Thymus (tissue), 11 donors: ENCODE data around the gene GTF2A1. TPM values are rescaled to one million over a fixed set of nuclear protein-coding genes. Genes with fewer than 3 reads are reported as not detected.
"Not testable (repeated sequence)": the region's sequence is repeated elsewhere in the genome, so short reads cannot be mapped to it uniquely, and the experiment has no call there.

ENCODE experiments used
- DNase-seq, 9 donors: peaks; one replicate each; pipeline ENCODE4 v3.0.0-alpha.2; 2013; ENCODE audit warnings: low spot score in 9 of 9, low read depth in 6 of 9, missing footprints in 1 of 9
- H3K27ac ChIP-seq, 2 donors: one replicate each; pipeline ENCODE4 v1.5.1; 2013; ENCODE audit warnings: control low read depth in 1 of 2, low read depth in 1 of 2, low read length in 1 of 2, mild to moderate bottlenecking in 1 of 2, moderate library complexity in 1 of 2
- H3K27me3 ChIP-seq, 2 donors: one replicate each; pipeline ENCODE4 v1.5.1; 2013; ENCODE audit warnings: low read length in 1 of 2; ENCODE audit not compliant: control insufficient read depth in 2 of 2, insufficient read depth in 1 of 2
- H3K36me3 ChIP-seq, 2 donors: one replicate each; pipeline ENCODE4 v1.5.1; 2013; ENCODE audit warnings: low read length in 1 of 2, mild to moderate bottlenecking in 1 of 2, moderate library complexity in 1 of 2; ENCODE audit not compliant: control insufficient read depth in 2 of 2, insufficient read depth in 2 of 2
- H3K4me1 ChIP-seq, 2 donors: one replicate each; pipeline ENCODE4 v1.5.1; 2013; ENCODE audit warnings: low read length in 2 of 2; ENCODE audit not compliant: control insufficient read depth in 2 of 2, insufficient read depth in 2 of 2
- H3K4me3 ChIP-seq, 2 donors: one replicate each; pipeline ENCODE4 v1.5.1; 2013; ENCODE audit warnings: low read length in 2 of 2, control low read depth in 1 of 2, mild to moderate bottlenecking in 1 of 2
- H3K9me3 ChIP-seq, 2 donors: one replicate each; pipeline ENCODE4 v1.5.1; 2013; ENCODE audit warnings: low read length in 1 of 2, mild to moderate bottlenecking in 1 of 2; ENCODE audit not compliant: control insufficient read depth in 2 of 2, insufficient read depth in 1 of 2
- WGBS: extraction: QIAGEN DNeasy Blood & Tissue Kit; methylation state at CpG from one replicate; pipeline ENCODE4 v1.1.7; 2013; 5-methylcytosine and 5-hydroxymethylcytosine counted together
- polyA plus RNA-seq: library from polyadenylated mRNA; stranded (reverse); fragments of 200-250 nt; gene quantifications from one replicate; pipeline ENCODE4 v1.2.3, GENCODE V29; 2013
- total RNA-seq: library from RNA; stranded (reverse); fragments of 120-200 nt; gene quantifications from one replicate; pipeline ENCODE4 v1.2.4, GENCODE V29; 2013
- donor health status: healthy.

The GTF2A1 gene
- total and polyA plus RNA-seq, 2 donors, result 14.1 to 21.3 TPM

DNA sequence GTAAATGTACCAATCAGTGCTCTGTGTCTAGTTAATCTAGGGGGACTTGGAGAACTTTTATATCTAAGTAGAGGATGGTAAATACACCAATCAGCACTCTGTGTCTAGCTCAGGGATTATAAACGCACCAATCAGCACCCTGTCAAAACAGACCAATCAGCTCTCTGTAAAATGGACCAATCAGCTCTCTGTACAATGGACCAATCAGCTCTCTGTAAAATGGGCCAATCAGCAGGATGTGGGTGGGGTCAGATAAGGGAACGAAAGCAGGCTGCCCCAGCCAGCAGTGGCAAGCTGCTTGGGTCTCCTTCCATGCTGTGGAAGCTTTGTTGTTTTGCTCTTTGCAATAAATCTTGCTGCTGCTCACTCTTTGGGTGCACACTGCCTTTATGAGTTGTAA is 16.1 kb upstream of the GTF2A1 start:
- WGBS, result 94% methylated on average over 2 of the region's 2 CpGs
- not testable (repeated sequence) for H3K27ac ChIP-seq, H3K9me3 ChIP-seq, DNase-seq, H3K36me3 ChIP-seq, H3K4me3 ChIP-seq, H3K27me3 ChIP-seq, H3K4me1 ChIP-seq

DNA sequence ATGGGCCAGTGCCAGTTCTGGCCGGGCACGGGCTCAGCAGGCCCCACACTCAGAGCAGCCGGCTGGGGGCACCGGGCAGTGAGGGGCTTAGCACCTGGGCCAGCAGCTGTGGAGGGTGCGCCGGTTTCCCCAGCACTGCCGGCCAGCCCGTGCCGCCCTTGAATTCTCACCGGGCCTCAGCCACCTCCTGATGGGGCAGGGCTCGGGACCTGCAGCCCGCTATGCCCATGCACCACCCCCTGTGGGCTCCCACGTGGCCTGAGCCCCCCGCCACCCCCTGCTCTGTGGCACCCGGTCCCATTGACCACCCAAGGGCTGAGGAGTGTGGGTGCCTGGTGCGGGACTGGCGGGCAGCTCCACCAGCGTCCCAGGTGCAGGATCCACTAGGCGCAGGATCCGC is 15.4 kb upstream of the GTF2A1 start:
- WGBS, result 99% methylated on average over 20 of the region's 20 CpGs
- no peaks in the 10 kb centered on the region for H3K27me3 ChIP-seq
- no peak for DNase-seq
- no peak overlapping the region for H3K27ac ChIP-seq
- H3K36me3 ChIP-seq, result no peaks in the 10 kb centered on the region
- H3K9me3 ChIP-seq, result peaks cover 0 to 6% of the 10 kb centered on the region in 2 donors
- no peaks in the 10 kb centered on the region for H3K4me1 ChIP-seq
- H3K4me3 ChIP-seq, result no peak overlapping the region

DNA sequence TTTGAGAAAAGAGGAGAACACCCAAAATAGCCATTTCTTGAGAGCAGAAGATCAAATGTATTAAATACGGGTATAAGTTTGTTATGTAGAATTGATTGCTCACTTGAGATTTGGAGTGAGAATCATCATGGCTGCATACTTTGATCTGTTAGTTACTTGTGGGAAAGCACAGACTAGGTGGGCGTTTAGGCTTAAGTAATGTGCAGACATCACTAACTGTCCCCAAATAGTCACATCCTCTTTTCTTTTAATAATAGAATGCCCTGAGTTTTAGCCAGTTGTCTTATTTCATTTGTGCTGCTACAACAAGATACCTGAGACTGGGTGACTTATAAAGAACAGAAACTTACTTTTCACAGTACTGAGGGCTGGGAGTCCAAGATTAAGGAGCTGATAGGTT is 14.3 kb upstream of the GTF2A1 start:
- Histone ChIP-seq H3K36me3 (no peaks in the 10 kb centered on the region), H3K4me1 (no peaks in the 10 kb centered on the region), H3K4me3 (no peak overlapping the region), H3K9me3 (peaks cover 0 to 6% of the 10 kb centered on the region in 2 donors), H3K27ac (no peak overlapping the region), H3K27me3 (no peaks in the 10 kb centered on the region)
- 84% methylated on average over 2 of the region's 2 CpGs for WGBS
- DNase-seq, result no peak

DNA sequence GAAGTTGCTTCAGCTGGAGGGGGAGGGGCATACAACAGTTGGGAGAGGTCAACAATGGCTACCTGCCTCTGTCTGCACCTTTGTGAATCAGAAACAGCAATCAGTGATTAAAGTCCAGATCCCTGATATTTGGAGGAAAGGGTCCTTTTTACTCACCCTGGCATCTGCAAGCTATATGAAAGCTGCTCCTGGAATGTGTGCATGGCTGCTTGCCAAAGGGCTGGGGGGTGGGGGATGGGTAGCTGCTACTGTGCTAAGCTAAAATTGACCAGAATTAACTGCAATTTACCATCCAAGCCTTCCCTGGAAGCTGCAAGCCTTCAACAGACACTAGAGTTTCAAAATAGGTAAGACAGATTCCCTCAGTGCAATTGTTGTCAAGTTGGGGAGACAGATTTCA is 13.5 kb upstream of the GTF2A1 start:
- H3K9me3 ChIP-seq, result peaks cover 0 to 6% of the 10 kb centered on the region in 2 donors
- no peaks in the 10 kb centered on the region for H3K27me3 ChIP-seq
- no peaks in the 10 kb centered on the region for H3K4me1 ChIP-seq
- H3K27ac ChIP-seq, result no peak overlapping the region
- DNase-seq, result no peak
- H3K4me3 ChIP-seq, result no peak overlapping the region
- H3K36me3 ChIP-seq, result no peaks in the 10 kb centered on the region

GRCh38 chr14:81233615-81234014 is 12.9 kb upstream of the GTF2A1 start:
- Histone ChIP-seq H3K9me3 (peaks cover 0 to 6% of the 10 kb centered on the region in 2 donors), H3K27ac (no peak overlapping the region), H3K4me1 (no peaks in the 10 kb centered on the region), H3K4me3 (no peak overlapping the region), H3K27me3 (no peaks in the 10 kb centered on the region), H3K36me3 (no peaks in the 10 kb centered on the region)
- no peak for DNase-seq
- 98% methylated on average over 1 of the region's 1 CpG for WGBS

DNA sequence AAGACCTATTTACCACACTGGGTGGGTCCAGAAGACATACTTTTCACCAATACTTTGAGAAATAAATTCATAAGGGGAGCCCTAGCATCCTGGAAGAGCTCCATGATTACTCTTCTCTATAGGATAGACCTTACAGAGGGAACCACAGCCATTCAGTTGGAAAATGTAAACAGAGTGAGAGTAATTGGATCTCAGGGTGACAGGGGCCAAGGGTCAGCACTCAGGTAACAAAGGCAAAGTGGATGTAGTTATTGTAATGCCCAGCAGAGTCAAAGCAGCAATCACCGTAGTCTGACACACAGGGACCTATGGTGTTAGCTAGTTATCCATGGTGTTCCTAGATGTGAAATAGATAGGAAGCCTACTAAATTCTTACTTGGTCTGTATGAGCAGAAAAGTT is 10.8 kb upstream of the GTF2A1 start:
- Histone ChIP-seq H3K27ac (no peak overlapping the region), H3K4me3 (no peak overlapping the region), H3K4me1 (no peaks in the 10 kb centered on the region), H3K9me3 (peaks cover 0 to 6% of the 10 kb centered on the region in 2 donors), H3K36me3 (no peaks in the 10 kb centered on the region), H3K27me3 (no peaks in the 10 kb centered on the region)
- no peak for DNase-seq
- 100% methylated on average over 1 of the region's 1 CpG for WGBS

DNA sequence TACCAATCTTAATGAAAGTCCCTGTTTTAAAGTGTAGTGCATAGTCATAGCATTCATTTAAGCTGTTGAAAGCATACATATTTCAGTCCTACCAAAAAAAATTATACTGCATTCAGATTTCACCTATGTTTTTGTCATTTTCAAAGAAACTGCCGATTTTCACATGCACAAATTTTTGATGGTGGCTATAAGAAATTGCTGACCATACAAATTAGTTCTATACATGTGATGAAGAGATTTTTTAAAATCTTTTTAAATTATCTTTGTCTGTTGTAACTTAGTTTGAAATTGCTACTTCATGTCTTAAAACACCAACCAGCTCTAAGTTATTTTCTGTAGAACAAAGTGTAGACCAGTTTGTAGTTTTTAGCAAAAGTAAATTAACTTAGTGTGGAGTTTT is 3.5 kb upstream of the GTF2A1 start:
- Histone ChIP-seq H3K4me1 (peaks cover 6 to 10% of the 10 kb centered on the region in 2 donors), H3K27me3 (no peaks in the 10 kb centered on the region), H3K9me3 (peaks cover 0 to 3% of the 10 kb centered on the region in 2 donors), H3K36me3 (no peaks in the 10 kb centered on the region), H3K27ac (no peak overlapping the region), H3K4me3 (no peak overlapping the region)
- no peak for DNase-seq
- WGBS, result 99% methylated on average over 1 of the region's 1 CpG

DNA sequence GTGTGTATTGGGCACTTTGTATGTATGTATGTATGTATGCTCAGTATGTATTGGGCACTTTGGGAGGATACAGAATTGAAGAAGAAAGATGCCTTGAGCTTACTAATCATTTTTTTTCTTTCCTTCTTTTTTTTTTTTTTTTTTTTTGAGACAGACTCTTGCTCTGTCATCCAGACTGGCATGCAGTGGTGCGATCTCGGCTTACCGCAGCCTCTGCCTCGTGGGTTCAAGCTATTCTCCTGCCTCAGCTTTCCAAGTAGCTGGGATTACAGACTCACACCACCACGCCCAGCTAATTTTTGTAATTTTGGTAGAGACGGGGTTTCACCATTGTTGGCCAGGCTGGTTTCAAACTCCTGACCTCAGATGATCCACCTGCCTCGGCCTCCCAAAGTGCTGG is 3.0 kb upstream of the GTF2A1 start:
- 97% methylated on average over 7 of the region's 7 CpGs for WGBS
- H3K27me3 ChIP-seq, H3K36me3 ChIP-seq, H3K9me3 ChIP-seq, DNase-seq, H3K27ac ChIP-seq, H3K4me3 ChIP-seq: not testable (repeated sequence)
- peaks cover 6 to 10% of the 10 kb centered on the region in 2 donors for H3K4me1 ChIP-seq

DNA sequence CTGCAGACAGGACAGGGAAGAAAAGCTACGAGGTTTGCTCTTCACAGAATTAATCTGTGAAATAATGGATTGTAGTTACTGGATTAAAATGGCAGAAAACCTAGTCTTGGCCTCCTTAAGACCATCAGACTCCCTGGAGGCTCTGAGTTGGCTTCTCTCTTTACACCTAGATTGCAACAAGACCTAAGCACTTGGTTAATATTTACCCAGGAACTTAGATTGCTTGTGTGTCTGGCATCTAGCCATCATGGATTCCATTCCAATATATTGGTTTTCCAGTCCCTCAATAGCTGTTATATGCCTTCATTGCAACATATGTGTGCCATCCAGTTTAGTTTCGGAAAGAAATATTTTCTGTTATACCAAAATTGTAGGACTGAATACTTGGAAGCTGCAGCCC is 1.9 kb upstream of the GTF2A1 start:
- Histone ChIP-seq H3K4me3 (no peak overlapping the region), H3K4me1 (peaks cover 6 to 10% of the 10 kb centered on the region in 2 donors), H3K9me3 (peaks cover 0 to 3% of the 10 kb centered on the region in 2 donors), H3K27me3 (no peaks in the 10 kb centered on the region), H3K27ac (no peak overlapping the region), H3K36me3 (no peaks in the 10 kb centered on the region)
- 97% methylated on average over 2 of the region's 2 CpGs for WGBS
- DNase-seq, result no peak

DNA sequence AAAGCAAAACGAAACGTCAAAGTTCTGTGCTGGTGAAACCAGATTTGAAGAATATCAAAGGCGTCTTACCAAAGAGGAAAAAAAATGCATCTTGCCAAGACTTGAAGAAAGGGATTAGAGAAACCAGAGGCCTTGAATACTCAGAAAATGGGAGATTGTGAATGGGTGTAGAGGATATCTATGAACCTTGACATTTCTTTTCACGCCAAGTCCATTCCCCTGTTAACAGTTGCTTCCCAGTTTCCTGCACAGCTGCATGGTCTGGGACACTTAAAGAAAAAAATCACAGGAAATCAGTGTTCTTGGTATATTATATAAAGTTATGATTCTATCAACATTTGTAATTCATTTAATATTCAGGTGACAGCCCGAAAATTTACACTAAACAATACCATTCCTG is 1.4 kb upstream of the GTF2A1 start:
- Histone ChIP-seq H3K4me3 (no peak overlapping the region), H3K4me1 (peaks cover 6 to 14% of the 10 kb centered on the region in 2 donors), H3K27ac (no peak overlapping the region), H3K36me3 (no peaks in the 10 kb centered on the region), H3K9me3 (peaks cover 0 to 3% of the 10 kb centered on the region in 2 donors), H3K27me3 (no peaks in the 10 kb centered on the region)
- WGBS, result 93% methylated on average over 5 of the region's 5 CpGs
- DNase-seq, result no peak
